ENCODE measurements around the gene FMN2.
A peak's percentile ranks its signal among the peaks of the same experiment; 100 is the strongest.
"Not testable (repeated sequence)": the region's sequence is repeated elsewhere in the genome, so short reads cannot be mapped to it uniquely, and the experiment has no call there.

FMN2 gene

GRCh38 chr1:240170806-240171205 is 79.1 kb downstream of the FMN2 start:
- Histone ChIP-seq H3K27ac (ENCODE audit: low read depth, low read length) (no peak overlapping the region), H3K4me1 (ENCODE audit: control insufficient read depth, insufficient read depth, low read length, unreplicated experiment) (no peaks in the 10 kb centered on the region), H2AFZ (ENCODE audit: low read length, unreplicated experiment) (no peak overlapping the region), H3K79me2 (ENCODE audit: control insufficient read depth, insufficient read depth, low read length, unreplicated experiment) (no peaks in the 10 kb centered on the region), H3K27me3 (ENCODE audit: insufficient read depth, low read length) (no peaks in the 10 kb centered on the region), H3K4me3 (ENCODE audit: low read depth, low read length) (no peak overlapping the region), H3K36me3 (ENCODE audit: insufficient read depth, low read length) (no peaks in the 10 kb centered on the region)

- no peak overlapping the region for H3K4me3 ChIP-seq (ENCODE audit: low read depth, low read length)
- no peak overlapping the region for H3K27ac ChIP-seq (ENCODE audit: low read depth, low read length)
- H3K4me1 ChIP-seq (ENCODE audit: control insufficient read depth, insufficient read depth, low read length, unreplicated experiment), result no peaks in the 10 kb centered on the region
- no peak overlapping the region for H2AFZ ChIP-seq (ENCODE audit: low read length, unreplicated experiment)
- no peaks in the 10 kb centered on the region for H3K36me3 ChIP-seq (ENCODE audit: insufficient read depth, low read length)
- H3K27me3 ChIP-seq (ENCODE audit: insufficient read depth, low read length), result no peaks in the 10 kb centered on the region
- H3K79me2 ChIP-seq (ENCODE audit: control insufficient read depth, insufficient read depth, low read length, unreplicated experiment), result no peaks in the 10 kb centered on the region
Observed at GRCh38 chr1:240171907-240172306, 80.2 kb downstream of the FMN2 start.

- Histone ChIP-seq H3K27ac (ENCODE audit: low read depth, low read length) (no peak overlapping the region), H3K4me1 (ENCODE audit: control insufficient read depth, insufficient read depth, low read length, unreplicated experiment) (no peaks in the 10 kb centered on the region), H3K79me2 (ENCODE audit: control insufficient read depth, insufficient read depth, low read length, unreplicated experiment) (no peaks in the 10 kb centered on the region), H3K27me3 (ENCODE audit: insufficient read depth, low read length) (no peaks in the 10 kb centered on the region), H3K4me3 (ENCODE audit: low read depth, low read length) (no peak overlapping the region), H3K36me3 (ENCODE audit: insufficient read depth, low read length) (no peaks in the 10 kb centered on the region), H2AFZ (ENCODE audit: low read length, unreplicated experiment) (no peak overlapping the region)
Observed at GRCh38 chr1:240173836-240174235, 82.2 kb downstream of the FMN2 start.

- H3K27ac ChIP-seq (ENCODE audit: low read depth, low read length), result no peak overlapping the region
- no peaks in the 10 kb centered on the region for H3K4me1 ChIP-seq (ENCODE audit: control insufficient read depth, insufficient read depth, low read length, unreplicated experiment)
- H3K27me3 ChIP-seq (ENCODE audit: insufficient read depth, low read length), result no peaks in the 10 kb centered on the region
- H3K4me3 ChIP-seq (ENCODE audit: low read depth, low read length), result no peak overlapping the region
- H3K79me2 ChIP-seq (ENCODE audit: control insufficient read depth, insufficient read depth, low read length, unreplicated experiment), result no peaks in the 10 kb centered on the region
- no peak overlapping the region for H2AFZ ChIP-seq (ENCODE audit: low read length, unreplicated experiment)
- H3K36me3 ChIP-seq (ENCODE audit: insufficient read depth, low read length), result no peaks in the 10 kb centered on the region
Observed at GRCh38 chr1:240174734-240175133, 83.1 kb downstream of the FMN2 start.

GRCh38 chr1:240178366-240178765 is 86.7 kb downstream of the FMN2 start:
- H3K4me3 ChIP-seq (ENCODE audit: low read depth, low read length), result no peak overlapping the region
- H3K27ac ChIP-seq (ENCODE audit: low read depth, low read length), result no peak overlapping the region
- no peaks in the 10 kb centered on the region for H3K4me1 ChIP-seq (ENCODE audit: control insufficient read depth, insufficient read depth, low read length, unreplicated experiment)
- H2AFZ ChIP-seq (ENCODE audit: low read length, unreplicated experiment), result no peak overlapping the region
- H3K79me2 ChIP-seq (ENCODE audit: control insufficient read depth, insufficient read depth, low read length, unreplicated experiment), result no peaks in the 10 kb centered on the region
- no peaks in the 10 kb centered on the region for H3K27me3 ChIP-seq (ENCODE audit: insufficient read depth, low read length)
- no peaks in the 10 kb centered on the region for H3K36me3 ChIP-seq (ENCODE audit: insufficient read depth, low read length)

GRCh38 chr1:240184682-240185081 is 93.0 kb downstream of the FMN2 start:
- not testable (repeated sequence) for H3K79me2 ChIP-seq (ENCODE audit: control insufficient read depth, insufficient read depth, low read length, unreplicated experiment); H3K27ac ChIP-seq (ENCODE audit: low read depth, low read length); H3K36me3 ChIP-seq (ENCODE audit: insufficient read depth, low read length); H3K4me1 ChIP-seq (ENCODE audit: control insufficient read depth, insufficient read depth, low read length, unreplicated experiment); H3K27me3 ChIP-seq (ENCODE audit: insufficient read depth, low read length); H3K4me3 ChIP-seq (ENCODE audit: low read depth, low read length); H2AFZ ChIP-seq (ENCODE audit: low read length, unreplicated experiment)

- Histone ChIP-seq H3K27ac (ENCODE audit: low read depth, low read length) (no peak overlapping the region), H2AFZ (ENCODE audit: low read length, unreplicated experiment) (no peak overlapping the region), H3K4me1 (ENCODE audit: control insufficient read depth, insufficient read depth, low read length, unreplicated experiment) (peaks cover under 1% of the 10 kb centered on the region), H3K79me2 (ENCODE audit: control insufficient read depth, insufficient read depth, low read length, unreplicated experiment) (no peaks in the 10 kb centered on the region), H3K27me3 (ENCODE audit: insufficient read depth, low read length) (peaks cover 7% of the 10 kb centered on the region), H3K4me3 (ENCODE audit: low read depth, low read length) (no peak overlapping the region), H3K36me3 (ENCODE audit: insufficient read depth, low read length) (no peaks in the 10 kb centered on the region)
Observed at GRCh38 chr1:240188139-240188538, 96.5 kb downstream of the FMN2 start.

GRCh38 chr1:240189386-240189989 is 97.8 kb downstream of the FMN2 start:
- Histone ChIP-seq H3K79me2 (ENCODE audit: control insufficient read depth, insufficient read depth, low read length, unreplicated experiment) (no peaks in the 10 kb centered on the region), H3K27me3 (ENCODE audit: insufficient read depth, low read length) (peaks cover 7% of the 10 kb centered on the region), H3K4me1 (ENCODE audit: control insufficient read depth, insufficient read depth, low read length, unreplicated experiment) (peaks cover 11% of the 10 kb centered on the region), H3K27ac (ENCODE audit: low read depth, low read length) (no peak overlapping the region), H2AFZ (ENCODE audit: low read length, unreplicated experiment) (no peak overlapping the region), H3K4me3 (ENCODE audit: low read depth, low read length) (no peak overlapping the region), H3K36me3 (ENCODE audit: insufficient read depth, low read length) (no peaks in the 10 kb centered on the region)

GRCh38 chr1:240190881-240191401 is 99.3 kb downstream of the FMN2 start:
- Histone ChIP-seq H2AFZ (ENCODE audit: low read length, unreplicated experiment) (peak overlapping the region; percentile 71), H3K36me3 (ENCODE audit: insufficient read depth, low read length) (no peaks in the 10 kb centered on the region), H3K4me1 (ENCODE audit: control insufficient read depth, insufficient read depth, low read length, unreplicated experiment) (peaks cover 11% of the 10 kb centered on the region), H3K79me2 (ENCODE audit: control insufficient read depth, insufficient read depth, low read length, unreplicated experiment) (no peaks in the 10 kb centered on the region), H3K4me3 (ENCODE audit: low read depth, low read length) (peak overlapping the region; percentile 17; the same call in 1 of the 2 replicates), H3K27ac (ENCODE audit: low read depth, low read length) (peak overlapping the region; percentile 26; the same call in 1 of the 2 replicates), H3K27me3 (ENCODE audit: insufficient read depth, low read length) (no peaks in the 10 kb centered on the region)

- H3K4me1 ChIP-seq (ENCODE audit: control insufficient read depth, insufficient read depth, low read length, unreplicated experiment), result peaks cover 11% of the 10 kb centered on the region
- H3K27ac ChIP-seq (ENCODE audit: low read depth, low read length), result no peak overlapping the region
- H3K79me2 ChIP-seq (ENCODE audit: control insufficient read depth, insufficient read depth, low read length, unreplicated experiment), result no peaks in the 10 kb centered on the region
- H3K36me3 ChIP-seq (ENCODE audit: insufficient read depth, low read length), result no peaks in the 10 kb centered on the region
- H3K27me3 ChIP-seq (ENCODE audit: insufficient read depth, low read length), result no peaks in the 10 kb centered on the region
- no peak overlapping the region for H3K4me3 ChIP-seq (ENCODE audit: low read depth, low read length)
- no peak overlapping the region for H2AFZ ChIP-seq (ENCODE audit: low read length, unreplicated experiment)
Observed at GRCh38 chr1:240192851-240193250, 101.2 kb downstream of the FMN2 start.

- Histone ChIP-seq H3K27me3 (ENCODE audit: insufficient read depth, low read length) (no peaks in the 10 kb centered on the region), H3K4me1 (ENCODE audit: control insufficient read depth, insufficient read depth, low read length, unreplicated experiment) (peaks cover 11% of the 10 kb centered on the region), H3K36me3 (ENCODE audit: insufficient read depth, low read length) (no peaks in the 10 kb centered on the region), H3K4me3 (ENCODE audit: low read depth, low read length) (no peak overlapping the region), H2AFZ (ENCODE audit: low read length, unreplicated experiment) (peak overlapping the region; percentile 26), H3K27ac (ENCODE audit: low read depth, low read length) (peak overlapping the region; percentile 21), H3K79me2 (ENCODE audit: control insufficient read depth, insufficient read depth, low read length, unreplicated experiment) (no peaks in the 10 kb centered on the region)
Observed at GRCh38 chr1:240193679-240194078, 102.0 kb downstream of the FMN2 start.

Data from ACC112 (cell line).